HEK293 (cell line): ENCODE measurements around the gene MACROD1.

Experiments used
- CTCF ChIP-seq: fragments of 450-650 bp; formaldehyde crosslinking; IDR thresholded peaks from 2 replicates; pipeline ENCODE4 v1.5.1; 2016; ENCODE audit warnings: missing biosample characterization, missing genetic modification characterization
- HIC1 ChIP-seq: fragments of 450-650 bp; formaldehyde crosslinking; IDR thresholded peaks from 2 replicates; pipeline ENCODE4 v1.5.1; 2016; ENCODE audit warnings: missing biosample characterization, missing genetic modification characterization
- MZF1 ChIP-seq: fragments of 450-650 bp; formaldehyde crosslinking; IDR thresholded peaks from 2 replicates; pipeline ENCODE4 v1.5.1; 2017; ENCODE audit warnings: missing biosample characterization, missing genetic modification characterization, borderline replicate concordance
- ZNF10 ChIP-seq: fragments of 450-650 bp; formaldehyde crosslinking; IDR thresholded peaks from 2 replicates; pipeline ENCODE4 v1.5.1; 2017; ENCODE audit warnings: missing biosample characterization, missing genetic modification characterization
- ZNF175 ChIP-seq: fragments of 450-650 bp; formaldehyde crosslinking; IDR thresholded peaks from 2 replicates; pipeline ENCODE4 v1.5.1; 2016; ENCODE audit warnings: missing biosample characterization, missing genetic modification characterization
- ZNF362 ChIP-seq: fragments of 450-650 bp; formaldehyde crosslinking; IDR thresholded peaks from 2 replicates; pipeline ENCODE4 v1.5.1; 2016; ENCODE audit warnings: missing biosample characterization, missing genetic modification characterization
- ZNF596 ChIP-seq: fragments of 450-650 bp; IDR thresholded peaks from 2 replicates; pipeline ENCODE4 v1.5.0; 2018; ENCODE audit warnings: missing biosample characterization, mild to moderate bottlenecking, missing genetic modification characterization, moderate library complexity

- TF ChIP-seq HIC1 (no peak), CTCF (tag by site-specific recombination) (no peak), ZNF596 (tag by site-specific recombination) (no peak), ZNF10 (no peak), MZF1 (tag by site-specific recombination) (no peak), ZNF362 (tag by site-specific recombination) (no peak), ZNF175 (tag by site-specific recombination) (no peak)
Measured at GRCh38 chr11:64119700-64120099, 46.2 kb downstream of the MACROD1 start.
